ENCODE data around the gene STUB1.

The STUB1 gene

GRCh38 chr16:725463-726187, 45.4 kb downstream of the STUB1 start:
- no peak for DNase-seq (ENCODE audit: low read depth in 2 of 2)

GRCh38 chr16:726188-726437, 45.9 kb downstream of the STUB1 start:
- DNase-seq (ENCODE audit: low read depth in 2 of 2) = no peak

DNA sequence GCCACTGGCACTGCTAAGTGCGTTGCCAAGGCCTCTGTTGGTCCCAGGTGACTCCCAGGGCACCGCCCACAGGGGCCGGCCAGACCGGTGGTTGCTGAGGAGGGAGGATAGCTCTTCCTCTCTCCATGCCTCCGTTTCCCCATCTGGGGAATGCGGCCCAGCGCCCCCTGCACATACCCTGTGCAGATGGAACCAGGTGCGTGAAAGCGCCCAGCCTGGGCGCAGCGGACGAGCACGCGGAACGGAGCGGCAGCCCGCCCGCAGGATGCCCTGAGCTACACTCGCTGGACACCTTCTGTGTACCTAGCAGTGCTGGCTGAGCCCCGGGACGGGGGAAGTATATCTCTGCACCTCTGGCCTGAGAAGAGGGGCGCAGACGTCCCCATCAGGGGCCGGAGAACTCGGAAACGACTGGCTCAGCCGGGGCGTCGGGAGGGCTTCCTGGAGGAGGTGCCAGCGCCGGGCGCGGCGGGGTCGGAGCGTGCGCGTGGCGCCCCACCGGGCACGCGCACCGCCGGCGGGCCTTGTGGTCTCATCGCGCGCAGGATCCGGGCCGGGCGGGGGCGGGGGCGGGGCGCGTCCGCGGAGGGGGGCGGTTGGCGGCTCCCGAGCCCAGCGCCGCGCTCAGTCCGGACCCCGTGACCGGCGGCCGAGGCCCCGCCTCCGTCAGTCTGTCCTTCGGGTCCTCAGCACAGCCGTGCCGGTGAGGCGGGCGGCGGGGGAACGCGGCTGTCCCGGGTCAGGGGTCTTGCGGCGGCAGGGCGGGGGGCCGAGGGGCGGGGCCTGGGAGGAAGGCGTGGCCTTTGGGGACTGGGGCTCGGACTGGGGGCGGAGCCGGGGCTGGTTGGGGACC, 46.5 kb downstream of the STUB1 start, which contains the start of the genes CCDC78 and HAGHL:
TSS of gene CCDC78 (minus strand) at position 6 of the 853 bp plus-strand sequence. CDS start 76 bp downstream, outside the sequence.
TSS of gene HAGHL (plus strand) at position 669 of the 853 bp plus-strand sequence. CDS start 404 bp downstream, outside the sequence.
- DNase-seq (ENCODE audit: low read depth in 2 of 2) = peak; percentile 39 to 40

- no peak for DNase-seq (ENCODE audit: low read depth in 2 of 2)
Observed at GRCh38 chr16:727291-727977, 47.2 kb downstream of the STUB1 start.

DNA sequence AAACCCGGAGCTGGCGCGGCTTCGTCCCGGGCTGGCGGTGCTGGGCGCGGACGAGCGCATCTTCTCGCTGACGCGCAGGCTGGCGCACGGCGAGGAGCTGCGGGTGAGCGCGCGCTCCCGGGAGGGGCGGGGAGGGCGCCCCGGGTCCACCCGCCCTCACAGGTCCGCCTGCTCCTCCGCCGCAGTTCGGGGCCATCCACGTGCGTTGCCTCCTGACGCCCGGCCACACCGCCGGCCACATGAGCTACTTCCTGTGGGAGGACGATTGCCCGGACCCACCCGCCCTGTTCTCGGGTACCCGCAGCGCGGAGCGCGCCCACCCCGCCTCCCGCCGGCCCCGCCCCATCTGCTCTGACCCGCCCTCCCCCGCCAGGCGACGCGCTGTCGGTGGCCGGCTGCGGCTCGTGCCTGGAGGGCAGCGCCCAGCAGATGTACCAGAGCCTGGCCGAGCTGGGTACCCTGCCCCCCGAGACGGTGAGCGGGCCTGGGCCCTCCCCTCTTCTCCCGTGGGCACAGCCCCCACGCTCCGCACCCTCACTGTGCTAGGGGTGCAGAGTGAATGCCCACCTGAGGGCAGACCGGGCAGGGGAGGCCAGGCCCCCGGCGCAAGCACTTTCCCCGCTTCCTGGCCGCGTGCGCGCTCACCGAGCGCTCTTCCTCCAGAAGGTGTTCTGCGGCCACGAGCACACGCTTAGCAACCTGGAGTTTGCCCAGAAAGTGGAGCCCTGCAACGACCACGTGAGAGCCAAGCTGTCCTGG, 48.1 kb downstream of the STUB1 start:
- DNase-seq (ENCODE audit: low read depth in 2 of 2) = no peak

DNA sequence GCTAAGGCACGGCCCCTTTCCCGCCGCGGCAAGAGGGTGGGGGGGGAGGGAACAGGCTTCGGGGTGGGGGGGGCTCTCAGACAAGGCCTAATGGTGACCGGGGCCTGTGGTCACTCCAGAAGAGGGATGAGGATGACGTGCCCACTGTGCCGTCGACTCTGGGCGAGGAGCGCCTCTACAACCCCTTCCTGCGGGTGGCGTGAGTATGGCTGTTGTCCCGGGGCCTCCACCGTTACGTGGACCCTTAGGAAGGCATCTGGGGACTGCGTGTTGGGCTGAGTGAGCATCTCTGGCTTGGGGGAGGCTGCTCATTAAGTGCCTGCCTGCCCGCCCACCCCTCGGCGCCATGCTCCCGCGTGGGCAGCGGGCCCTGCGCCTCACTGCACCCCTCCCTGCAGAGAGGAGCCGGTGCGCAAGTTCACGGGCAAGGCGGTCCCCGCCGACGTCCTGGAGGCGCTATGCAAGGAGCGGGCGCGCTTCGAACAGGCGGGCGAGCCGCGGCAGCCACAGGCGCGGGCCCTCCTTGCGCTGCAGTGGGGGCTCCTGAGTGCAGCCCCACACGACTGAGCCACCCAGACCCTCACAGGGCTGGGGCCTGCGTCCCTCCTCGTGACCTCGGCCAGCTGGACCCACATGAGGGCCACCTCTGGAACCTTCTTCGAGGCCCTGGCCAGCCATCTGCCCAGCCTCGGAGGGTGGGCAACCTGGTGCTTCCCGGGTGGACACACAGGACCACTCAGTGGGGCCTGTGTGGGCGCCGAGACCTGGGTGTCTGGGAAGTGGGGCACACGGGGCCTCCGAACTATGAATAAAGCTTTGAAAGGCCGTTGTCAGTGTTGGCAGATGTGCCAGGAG, 48.9 kb downstream of the STUB1 start:
- DNase-seq (ENCODE audit: low read depth in 2 of 2) = no peak

- no peak for DNase-seq (ENCODE audit: low read depth in 2 of 2)
Observed at GRCh38 chr16:729768-730665, 49.8 kb downstream of the STUB1 start.

GRCh38 chr16:730666-731509, 50.7 kb downstream of the STUB1 start:
- DNase-seq (ENCODE audit: low read depth in 2 of 2) = no peak

DNA sequence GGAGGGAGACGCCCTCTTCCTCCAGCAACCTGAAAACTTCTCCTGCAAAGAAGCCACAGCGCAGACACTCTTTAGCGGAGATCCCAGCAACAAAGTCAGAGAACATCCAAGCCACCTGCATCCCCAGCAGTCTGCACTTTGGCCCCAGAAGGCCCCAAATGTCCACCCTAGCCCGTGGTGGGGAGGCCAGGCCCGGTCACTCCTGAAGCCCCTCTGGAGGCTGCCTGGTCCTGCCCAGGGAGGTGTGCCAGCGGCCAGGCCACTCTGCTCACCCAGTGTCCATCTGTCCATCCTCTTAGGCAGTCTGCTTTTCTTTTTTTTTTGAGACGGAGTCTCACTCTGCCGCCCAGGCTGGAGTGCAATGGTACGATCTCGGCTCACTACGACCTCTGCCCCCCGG, 52.1 kb downstream of the STUB1 start:
- DNase-seq (ENCODE audit: low read depth in 2 of 2) = no peak
